G401 (cell line): ENCODE measurements around the gene CYP24A1. TPM values are rescaled to one million over a fixed set of nuclear protein-coding genes. Genes with fewer than 3 reads are reported as not detected.
A peak's percentile ranks its signal among the peaks of the same experiment; 100 is the strongest.

Experiments
- DNase-seq: peaks from one replicate; pipeline ENCODE4 v3.0.0-alpha.2; 2015; ENCODE audit warnings: low spot score
- in situ Hi-C: cut with HindIII; loops from 2 replicates; pipeline ENCODE4 v1.10.0; 2016; ENCODE audit warnings: low sequenced_read_pairs, mixed read lengths
- total RNA-seq: library from RNA; depleted of rRNA; stranded (reverse); fragments of >200 nt; shearing (Covaris generic); gene quantifications from 2 replicates; pipeline ENCODE4 v1.2.3, GENCODE V29; 2014

CYP24A1 gene
- total RNA-seq, 1 experiment from 2014 or later = 0.27 TPM

- in situ Hi-C loops = no loop called here
- DNase-seq = no peak
Observed at GRCh38 chr20:54204481-54204880, 30.7 kb upstream of the CYP24A1 start.

- no peak for DNase-seq
- in situ Hi-C loops = no loop called here
Observed at GRCh38 chr20:54204063-54204462, 30.3 kb upstream of the CYP24A1 start.

- in situ Hi-C loops = no loop called here
Observed at GRCh38 chr20:54203281-54203680, 29.5 kb upstream of the CYP24A1 start.

GRCh38 chr20:54201268-54201846, 27.6 kb upstream of the CYP24A1 start:
- no peak for DNase-seq
- in situ Hi-C loops = no loop called here

More at GRCh38 chr20:54203281-54203680, 29.5 kb upstream of the CYP24A1 start:
- DNase-seq = no peak

GRCh38 chr20:54200487-54201267, 26.9 kb upstream of the CYP24A1 start:
- in situ Hi-C loops = no loop called here
- peak; percentile 72 for DNase-seq

GRCh38 chr20:54199721-54200176, 26.0 kb upstream of the CYP24A1 start:
- in situ Hi-C loops = no loop called here
- peak; percentile 84 for DNase-seq

GRCh38 chr20:54199283-54199682, 25.5 kb upstream of the CYP24A1 start:
- DNase-seq = no peak
- in situ Hi-C loops = no loop called here

GRCh38 chr20:54197621-54198604, 24.1 kb upstream of the CYP24A1 start:
- peak; percentile 8 for DNase-seq
- in situ Hi-C loops = no loop called here

- in situ Hi-C loops = no loop called here
Observed at GRCh38 chr20:54195483-54196472, 22.0 kb upstream of the CYP24A1 start.

GRCh38 chr20:54194724-54195438, 21.1 kb upstream of the CYP24A1 start:
- in situ Hi-C loops = no loop called here

More at GRCh38 chr20:54195483-54196472, 22.0 kb upstream of the CYP24A1 start:
- DNase-seq = no peak

GRCh38 chr20:54193817-54194216, 20.0 kb upstream of the CYP24A1 start:
- DNase-seq = no peak
- in situ Hi-C loops = no loop called here

More at GRCh38 chr20:54194724-54195438, 21.1 kb upstream of the CYP24A1 start:
- DNase-seq = no peak

- DNase-seq = no peak
- in situ Hi-C loops = no loop called here
Observed at GRCh38 chr20:54190217-54190616, 16.4 kb upstream of the CYP24A1 start.

- in situ Hi-C loops = no loop called here
- no peak for DNase-seq
Observed at GRCh38 chr20:54189630-54190029, 15.8 kb upstream of the CYP24A1 start.

GRCh38 chr20:54188132-54188849, 14.5 kb upstream of the CYP24A1 start:
- no peak for DNase-seq
- in situ Hi-C loops = no loop called here

GRCh38 chr20:54184904-54185626, 11.3 kb upstream of the CYP24A1 start:
- in situ Hi-C loops = no loop called here

GRCh38 chr20:54184071-54184470, 10.3 kb upstream of the CYP24A1 start:
- in situ Hi-C loops = no loop called here
- no peak for DNase-seq

More at GRCh38 chr20:54184904-54185626, 11.3 kb upstream of the CYP24A1 start:
- DNase-seq = no peak
